Fibroblast of mammary gland (primary cell): ENCODE measurements around the gene AP1S1.

Source experiments
- DNase-seq: peaks from one replicate; pipeline ENCODE4 v3.0.0-alpha.2; 2010; ENCODE audit warnings: low read depth
- H3K4me3 ChIP-seq: 2 replicates; pipeline ENCODE4 v1.5.1; 2011; ENCODE audit warnings: low read depth, mild to moderate bottlenecking, low read length, moderate library complexity; ENCODE audit not compliant: control insufficient read depth
- CTCF ChIP-seq: conservative IDR thresholded peaks from 2 replicates; pipeline ENCODE4 v1.5.1; 2011; ENCODE audit warnings: low read depth, low read length, inconsistent platforms; ENCODE audit not compliant: control insufficient read depth, insufficient read depth

AP1S1 gene

GRCh38 chr7:101177644-101178043, 23.4 kb downstream of the AP1S1 start:
- DNase-seq, result no peak
- H3K4me3 ChIP-seq, result no peak overlapping the region
- TF ChIP-seq CTCF, result no peak

- DNase-seq, result no peak
- no peak for TF ChIP-seq CTCF
- H3K4me3 ChIP-seq, result no peak overlapping the region
Observed at GRCh38 chr7:101179117-101179516, 24.8 kb downstream of the AP1S1 start.

GRCh38 chr7:101179713-101180112, 25.4 kb downstream of the AP1S1 start:
- H3K4me3 ChIP-seq, result no peak overlapping the region
- TF ChIP-seq CTCF, result no peak
- DNase-seq, result no peak

GRCh38 chr7:101180130-101180755, 26.0 kb downstream of the AP1S1 start, which contains the start of gene NAT16:
Gene NAT16 (minus strand): TSS chr7:101180293. CDS start chr7:101174807, 5,486 bp downstream.
- no peak within 1 kb of the TSS for H3K4me3 ChIP-seq
- TF ChIP-seq CTCF, result no peak
- DNase-seq, result no peak

GRCh38 chr7:101185258-101185839, 31.1 kb downstream of the AP1S1 start:
- TF ChIP-seq CTCF, result no peak

GRCh38 chr7:101186194-101186593, 31.9 kb downstream of the AP1S1 start:
- H3K4me3 ChIP-seq, result no peak overlapping the region
- no peak for DNase-seq
- no peak for TF ChIP-seq CTCF

More at GRCh38 chr7:101185258-101185839, 31.1 kb downstream of the AP1S1 start:
- peak; percentile 49 for DNase-seq
- no peak overlapping the region for H3K4me3 ChIP-seq
